Stimulated activated CD4-positive, alpha-beta T cell treated with anti-CD3 and anti-CD28 coated beads, Interleukin-1b, Interleukin-23, amount 100 ng/mL, for 1 hour (primary cell): ENCODE results near the gene BICRAL.
"Not testable (repeated sequence)": the region's sequence is repeated elsewhere in the genome, so short reads cannot be mapped to it uniquely, and the experiment has no call there.

Experiments used
- DNase-seq, 2 donors: peaks; one replicate each; pipeline ENCODE4 v3.0.0-alpha.2; 2020; ENCODE audit warnings: low read depth in 2 of 2

Gene BICRAL

DNA sequence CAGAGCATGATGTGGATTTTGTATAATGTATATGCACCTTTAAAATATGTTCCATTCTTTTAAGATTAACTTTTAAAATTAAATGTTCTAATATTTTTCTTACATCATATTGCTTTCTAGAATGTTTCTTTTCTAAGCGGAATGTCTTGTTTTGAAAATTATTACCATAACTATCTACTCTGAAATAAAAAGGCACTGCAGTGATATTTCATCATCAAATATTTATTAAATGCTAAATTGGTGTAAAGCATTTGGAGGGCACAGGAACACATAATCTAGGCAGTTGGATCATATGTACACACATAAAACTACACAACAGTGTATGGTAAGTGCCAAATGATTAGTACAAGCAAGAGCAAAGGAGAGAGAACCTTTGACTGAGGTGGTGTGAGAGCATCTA, 13.8 kb downstream of the BICRAL start:
- no peak for DNase-seq

DNA sequence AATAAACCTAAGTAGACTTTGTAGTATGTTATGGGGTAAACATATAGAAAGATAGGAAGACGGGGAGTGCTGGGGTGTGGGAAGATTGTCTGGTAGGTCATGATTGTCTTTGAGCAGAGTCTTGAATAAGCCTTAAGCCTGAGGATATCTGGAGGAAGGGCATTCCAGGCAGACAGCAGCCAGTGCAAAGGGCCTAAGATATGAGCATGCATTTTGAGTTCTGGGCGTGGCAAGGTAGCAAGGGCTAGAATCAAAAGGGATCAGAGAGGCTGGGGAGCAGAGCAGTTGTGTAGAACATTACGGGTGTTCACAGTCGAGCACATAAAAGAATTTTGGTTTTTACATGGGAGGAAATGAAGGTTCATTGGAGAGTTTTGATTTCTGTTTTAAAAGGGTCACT, 14.3 kb downstream of the BICRAL start:
- DNase-seq, result no peak

DNA sequence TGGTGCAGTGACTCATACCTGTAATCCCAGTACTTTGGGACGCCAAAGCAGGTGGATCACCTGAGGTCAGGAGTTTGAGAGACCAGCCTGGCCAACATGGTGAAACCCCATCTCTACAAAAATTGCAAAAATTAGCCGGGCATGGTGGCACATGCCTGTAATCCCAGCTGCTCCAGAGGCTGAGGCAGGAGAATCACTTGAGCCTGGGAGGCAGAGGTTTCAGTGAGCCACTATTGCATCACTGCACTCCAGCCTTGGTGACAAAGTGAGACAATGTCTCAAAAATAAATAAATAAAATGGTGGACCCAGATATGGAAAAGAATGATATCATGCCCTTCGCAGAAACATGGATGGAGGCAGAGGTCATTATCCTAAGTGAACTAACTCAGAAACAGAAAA, 15.8 kb downstream of the BICRAL start:
- DNase-seq, result not testable (repeated sequence)

DNA sequence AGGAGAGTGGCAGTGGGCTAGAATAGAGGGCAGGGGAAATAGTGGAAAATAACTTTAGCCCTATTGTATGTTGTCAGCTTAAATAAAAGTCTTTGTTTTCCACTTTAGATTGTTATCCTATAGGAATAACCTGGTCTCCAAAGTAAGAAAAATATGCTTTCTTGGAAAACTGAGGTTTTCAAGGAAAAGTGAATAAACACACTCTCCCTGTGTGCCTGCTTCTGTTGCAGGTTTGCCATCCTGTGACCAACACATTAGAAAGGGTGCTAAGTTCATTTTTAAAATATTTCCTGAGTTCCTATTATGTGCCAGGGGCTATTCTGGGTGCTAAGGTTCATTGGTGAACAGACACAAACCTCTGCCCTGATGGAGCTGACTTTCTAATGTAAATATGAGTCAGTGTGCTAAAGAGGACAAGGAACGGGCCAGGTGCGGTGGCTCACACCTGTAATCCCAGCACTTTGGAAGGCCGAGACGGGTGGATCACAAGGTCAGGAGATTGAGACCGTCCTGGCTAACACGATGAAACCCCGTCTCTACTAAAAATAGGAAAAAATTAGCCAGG, 23.5 kb downstream of the BICRAL start:
- DNase-seq, result no peak

DNA sequence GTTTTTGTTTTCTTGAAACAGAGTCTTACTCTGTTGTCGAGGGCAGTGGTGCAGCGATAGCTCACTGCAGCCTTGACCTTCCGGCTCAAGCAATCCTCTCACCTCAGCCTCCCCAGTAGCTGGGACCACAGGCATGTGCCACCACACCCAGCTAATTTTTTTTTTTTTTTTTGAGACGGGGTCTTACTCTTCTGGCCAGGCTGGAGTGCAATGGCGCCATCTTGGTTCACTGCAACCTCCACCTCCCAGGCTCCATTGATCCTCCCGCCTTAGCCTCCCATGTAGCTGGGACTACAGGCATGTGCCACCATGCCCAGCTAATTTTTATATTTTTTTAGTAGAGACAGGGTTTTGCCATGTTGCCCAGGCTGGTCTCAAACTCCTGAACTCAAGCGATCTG, 24.5 kb downstream of the BICRAL start:
- not testable (repeated sequence) for DNase-seq

DNA sequence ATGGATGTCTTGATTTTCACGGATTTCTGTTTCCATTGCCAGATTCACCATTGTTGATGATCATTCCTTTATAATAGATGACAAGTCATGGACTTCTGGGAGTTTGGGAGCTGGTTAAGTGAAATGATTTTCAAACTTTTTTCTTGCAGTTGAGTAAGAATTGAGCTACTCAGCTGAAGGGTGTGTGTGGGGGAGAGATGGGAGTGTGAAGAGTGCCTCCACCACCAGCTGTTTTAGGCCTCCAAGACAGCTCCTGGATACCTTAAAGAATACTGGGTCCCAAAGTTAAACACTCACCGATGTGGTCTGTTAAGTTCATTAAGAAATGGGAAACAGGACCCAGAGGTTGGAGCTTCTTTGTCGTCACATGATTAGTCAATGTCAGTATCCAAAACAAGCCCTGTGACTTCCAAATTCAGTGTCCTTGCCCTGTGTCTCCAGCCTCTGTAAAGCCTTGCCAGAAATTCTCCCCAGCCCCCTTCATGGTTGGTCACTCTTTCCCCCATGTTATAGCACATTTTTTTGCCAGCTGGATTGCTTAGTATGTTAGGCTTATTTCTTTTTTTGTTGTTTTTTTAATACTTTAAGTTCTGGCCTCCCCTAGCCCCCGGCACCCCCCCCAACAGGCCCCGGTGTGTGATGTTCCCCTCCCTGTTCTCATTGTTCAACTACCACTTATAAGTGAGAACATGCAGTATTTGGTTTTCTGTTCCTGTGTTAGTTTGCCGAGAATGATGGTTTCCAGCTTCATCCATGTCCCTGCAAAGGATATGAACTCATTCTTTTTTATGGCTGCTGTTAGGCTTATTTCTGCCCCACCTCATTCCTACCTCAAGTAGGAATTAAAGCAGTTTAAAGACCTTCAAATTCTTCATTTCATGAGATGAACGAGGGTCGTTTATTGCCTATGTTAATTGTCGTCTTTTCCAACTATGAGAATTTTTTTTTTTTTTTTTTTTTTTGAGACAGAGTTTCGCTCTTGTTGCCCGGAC, 26.9 kb downstream of the BICRAL start:
- DNase-seq, result no peak

DNA sequence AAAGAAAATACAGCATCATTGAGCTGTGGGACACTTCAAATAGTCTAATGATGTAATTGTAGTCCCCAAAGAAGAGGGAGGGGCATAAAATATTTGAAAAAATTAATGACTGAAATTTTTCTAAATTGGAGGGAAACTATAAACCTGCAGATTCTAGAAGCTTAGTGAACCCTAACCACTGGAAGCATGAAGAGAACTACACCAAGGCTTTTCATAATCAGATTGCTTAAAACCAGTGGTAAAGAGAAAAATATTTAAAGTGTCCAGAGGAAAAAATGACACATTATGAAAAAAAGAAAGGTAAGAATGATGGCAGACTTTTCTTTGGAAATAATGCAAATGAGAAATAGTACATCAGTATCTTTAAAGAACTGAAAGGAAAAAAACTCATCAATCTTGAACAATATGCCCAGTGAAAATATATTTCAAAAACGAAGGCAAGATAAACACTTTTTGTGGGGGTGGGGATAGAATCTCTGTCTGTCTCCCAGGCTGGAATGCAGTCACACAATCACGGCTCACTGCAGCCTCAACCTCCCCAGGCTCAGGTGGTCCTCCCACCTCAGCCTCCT, 31.3 kb downstream of the BICRAL start:
- no peak for DNase-seq

DNA sequence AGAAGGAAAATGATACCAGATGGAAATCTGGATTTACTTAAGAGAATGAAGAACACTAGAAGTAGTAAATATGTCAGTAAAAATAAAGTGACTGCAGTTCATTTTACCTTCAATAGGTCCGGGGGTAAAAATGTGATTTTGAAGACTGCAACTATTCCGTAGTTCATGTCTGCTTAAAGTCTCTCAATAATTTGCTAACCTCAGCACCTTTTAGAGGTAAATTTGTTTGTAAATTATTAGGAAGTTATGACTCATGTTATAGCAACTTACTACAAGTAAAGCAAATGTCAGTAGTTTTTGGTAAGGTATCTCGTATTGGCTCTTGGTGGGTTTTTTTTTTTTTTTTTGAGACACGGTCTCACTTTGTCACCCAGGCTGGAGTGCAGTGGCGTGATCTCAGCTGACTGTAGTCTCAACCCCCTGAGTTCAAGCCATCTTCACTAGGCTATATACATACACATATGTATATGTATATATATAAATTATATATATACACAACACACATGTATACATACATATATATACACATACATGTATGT, 32.1 kb downstream of the BICRAL start:
- no peak for DNase-seq

DNA sequence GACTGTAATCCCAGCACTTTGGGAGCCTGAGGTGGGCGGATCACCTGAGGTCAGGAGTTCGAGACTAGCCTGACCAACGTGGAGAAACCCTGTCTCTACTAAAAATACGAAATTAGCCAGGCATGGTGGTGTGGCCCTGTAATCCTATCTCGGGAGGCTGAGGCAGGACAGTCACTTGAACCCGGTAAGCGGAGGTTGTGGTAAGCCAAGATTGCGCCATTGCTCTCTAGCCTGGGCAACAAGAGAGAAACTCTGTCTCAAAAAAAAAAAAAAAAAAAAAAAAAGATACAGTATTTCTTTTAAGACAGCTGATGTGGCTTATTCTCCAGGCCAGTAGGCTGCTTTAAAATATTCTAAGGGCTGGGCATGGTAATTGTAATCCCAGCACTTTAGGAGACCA, 33.9 kb downstream of the BICRAL start:
- DNase-seq, result not testable (repeated sequence)

DNA sequence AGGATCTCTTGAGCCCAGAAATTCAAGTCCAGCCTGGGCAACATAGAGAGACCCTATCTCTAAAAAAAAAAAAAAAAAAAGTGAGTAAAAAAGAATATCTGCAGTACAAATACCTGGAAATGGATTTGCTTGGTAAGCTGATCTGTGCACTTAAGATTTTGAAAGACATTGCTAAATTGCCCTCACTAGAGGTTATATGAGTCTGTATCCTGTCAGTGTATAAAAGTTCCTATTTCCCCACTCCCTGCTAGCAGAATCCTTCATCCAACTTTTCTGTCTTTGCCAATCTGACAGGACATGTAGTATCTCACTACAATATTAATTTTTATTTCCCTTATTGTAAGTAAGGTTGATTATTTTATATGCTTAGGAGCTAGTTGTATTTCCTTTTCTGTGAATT, 36.1 kb downstream of the BICRAL start:
- no peak for DNase-seq

DNA sequence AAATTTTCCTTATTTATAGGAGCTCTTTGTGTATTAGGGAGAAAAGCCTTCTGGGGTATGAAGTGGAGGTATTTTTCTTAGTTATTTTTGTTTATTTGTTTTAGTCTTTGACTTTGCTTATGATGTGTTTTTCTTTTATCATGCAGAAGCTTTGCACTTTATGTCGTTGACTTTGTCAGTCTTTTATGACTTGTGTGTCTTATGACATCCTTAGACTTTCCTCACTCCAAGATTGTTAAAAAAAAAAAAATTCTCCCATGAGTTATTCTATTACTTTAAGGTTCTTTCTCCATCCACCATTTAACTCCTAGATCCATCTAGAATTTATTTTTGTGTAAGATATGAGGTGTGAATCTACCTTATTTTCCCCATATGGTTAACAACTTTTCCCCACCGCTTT, 36.6 kb downstream of the BICRAL start:
- DNase-seq, result no peak

DNA sequence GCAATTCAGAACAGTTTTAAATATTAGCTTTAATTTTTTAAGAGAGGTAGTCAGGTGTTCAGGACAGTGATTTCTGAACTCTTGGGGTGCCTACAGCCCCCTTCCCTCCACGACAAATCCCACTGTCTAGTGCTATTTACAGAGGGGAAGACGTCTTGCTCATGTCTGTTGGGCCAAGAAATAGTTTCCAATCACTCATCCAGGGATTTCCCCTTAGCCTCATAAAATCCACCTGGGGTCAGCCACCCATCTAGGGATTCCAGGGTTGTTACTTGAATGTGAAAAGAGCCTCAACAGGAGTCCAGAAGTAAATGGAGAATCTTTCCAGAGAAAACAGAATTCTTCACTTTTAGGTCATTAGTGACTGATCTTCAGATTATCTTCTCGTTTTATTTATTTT, 37.0 kb downstream of the BICRAL start:
- no peak for DNase-seq

DNA sequence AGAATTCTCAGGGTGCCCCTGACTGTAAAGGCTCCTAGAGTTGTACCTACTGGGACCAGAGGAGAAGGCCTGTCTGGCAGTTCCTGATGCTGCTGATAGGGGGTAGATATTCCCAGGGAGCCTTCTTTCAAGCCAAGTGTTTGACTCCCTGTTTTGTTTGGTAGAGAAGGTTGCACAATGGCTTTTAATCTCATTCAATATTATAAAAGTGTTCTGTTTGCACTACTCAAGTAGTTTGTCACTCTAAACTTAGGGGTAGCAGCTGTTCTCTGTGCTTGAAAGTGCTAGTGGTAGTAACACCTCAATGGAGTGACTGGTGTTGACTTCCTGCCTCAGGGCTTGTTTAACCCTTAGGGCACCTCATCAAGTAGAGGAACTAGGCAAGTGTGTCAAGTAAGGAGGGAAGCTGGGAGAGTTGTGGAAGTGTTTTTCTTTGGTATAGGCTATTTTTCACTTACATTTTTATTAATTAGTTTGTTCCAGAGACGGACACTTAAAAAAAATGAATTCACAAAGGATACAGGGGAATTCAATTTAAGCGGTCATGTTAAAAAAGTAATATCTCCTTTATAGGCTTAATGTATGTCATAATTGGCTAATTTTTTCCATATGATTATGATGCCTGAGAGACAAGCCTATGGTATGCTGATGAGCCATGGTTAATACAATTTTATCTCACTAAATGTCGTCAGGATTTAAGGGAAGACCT, 38.1 kb downstream of the BICRAL start:
- no peak for DNase-seq

DNA sequence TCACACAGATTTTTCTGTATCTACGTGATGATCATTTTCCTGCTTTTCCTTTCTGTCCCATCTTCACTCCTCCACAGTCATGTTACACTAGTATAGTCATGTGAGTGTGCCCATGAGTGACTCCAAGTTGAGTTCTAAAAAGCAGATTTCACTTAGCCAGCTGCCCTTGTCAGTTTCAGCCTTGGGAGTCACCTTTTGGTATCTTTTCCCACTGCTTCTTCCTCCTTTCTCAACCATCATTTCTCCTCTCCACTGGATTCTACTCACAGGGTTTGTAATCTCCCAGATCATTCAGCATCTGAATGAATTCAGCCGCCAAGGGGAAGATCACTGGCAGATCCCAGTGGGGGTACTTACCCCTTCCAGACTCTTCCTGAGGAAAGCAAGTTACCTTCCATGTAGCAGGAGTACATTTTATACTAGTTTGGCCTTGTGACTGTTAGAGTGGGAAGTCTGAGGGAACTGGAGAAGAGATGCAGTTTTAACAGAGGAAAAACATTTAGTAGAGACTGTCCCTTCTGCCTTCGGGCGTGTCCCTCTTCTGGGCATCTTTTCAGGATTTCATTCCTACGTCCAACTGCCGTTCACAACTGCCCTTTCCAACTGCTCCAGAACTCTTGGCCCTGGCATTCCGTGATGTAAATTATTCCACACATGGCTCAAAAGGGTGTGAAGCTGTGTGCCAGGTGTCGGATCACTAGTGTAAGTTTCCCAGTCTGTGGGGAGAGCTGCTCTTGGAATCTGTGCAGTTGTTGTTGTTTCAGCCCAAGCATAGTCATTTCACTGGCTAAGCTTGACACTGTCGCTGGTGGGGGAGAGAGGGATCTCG, 38.9 kb downstream of the BICRAL start:
- DNase-seq, result no peak

DNA sequence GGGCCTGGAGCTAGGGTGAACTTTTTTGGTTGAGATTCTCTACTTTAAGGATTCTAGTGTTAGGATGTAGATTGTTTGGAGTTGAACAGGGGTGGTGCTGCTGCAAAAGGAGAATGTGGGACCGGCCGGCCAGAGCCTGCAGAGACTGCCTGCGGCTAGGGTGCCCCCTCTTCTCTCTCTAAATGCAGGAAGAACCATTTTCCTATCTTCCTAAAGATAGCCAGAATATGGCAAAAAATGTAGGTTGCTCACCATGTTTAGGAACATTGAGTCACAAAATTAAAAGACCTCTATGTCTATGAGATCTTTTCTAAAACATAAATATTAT, 39.5 kb downstream of the BICRAL start:
- DNase-seq, result no peak

DNA sequence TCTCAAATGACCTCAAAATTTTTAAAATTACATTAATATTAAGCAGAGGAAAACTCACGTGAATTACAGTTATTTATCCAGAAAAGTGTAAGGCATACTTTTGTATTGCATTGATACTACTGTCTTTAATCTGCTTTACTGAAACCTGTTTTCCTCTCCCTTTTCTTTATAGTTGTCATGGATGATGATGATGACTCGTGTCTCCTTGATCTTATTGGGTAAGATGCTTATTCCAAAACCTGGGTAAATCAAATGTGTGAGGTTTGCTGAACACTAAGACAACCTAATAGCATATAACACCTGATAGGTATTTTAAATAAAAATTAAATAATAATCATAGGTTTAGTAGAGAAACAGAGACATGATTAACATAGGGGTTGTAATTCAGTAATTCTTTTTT, 40.0 kb downstream of the BICRAL start:
- DNase-seq, result no peak

DNA sequence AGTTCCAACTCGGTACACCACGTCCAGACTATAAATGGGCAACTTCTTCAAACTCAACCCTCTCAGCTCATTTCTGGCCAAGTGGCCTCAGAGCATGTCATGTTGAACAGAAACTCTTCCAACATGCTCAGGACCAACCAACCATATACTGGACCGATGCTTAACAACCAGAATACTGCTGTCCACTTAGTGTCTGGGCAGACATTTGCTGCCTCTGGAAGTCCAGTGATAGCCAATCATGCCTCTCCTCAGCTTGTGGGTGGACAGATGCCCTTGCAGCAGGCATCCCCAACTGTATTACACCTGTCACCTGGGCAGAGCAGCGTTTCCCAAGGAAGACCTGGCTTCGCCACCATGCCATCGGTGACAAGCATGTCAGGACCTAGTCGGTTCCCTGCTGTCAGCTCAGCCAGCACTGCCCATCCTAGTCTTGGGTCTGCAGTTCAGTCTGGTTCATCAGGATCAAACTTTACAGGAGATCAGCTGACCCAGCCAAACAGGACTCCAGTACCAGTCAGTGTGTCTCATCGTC, 47.8 kb downstream of the BICRAL start:
- no peak for DNase-seq

DNA sequence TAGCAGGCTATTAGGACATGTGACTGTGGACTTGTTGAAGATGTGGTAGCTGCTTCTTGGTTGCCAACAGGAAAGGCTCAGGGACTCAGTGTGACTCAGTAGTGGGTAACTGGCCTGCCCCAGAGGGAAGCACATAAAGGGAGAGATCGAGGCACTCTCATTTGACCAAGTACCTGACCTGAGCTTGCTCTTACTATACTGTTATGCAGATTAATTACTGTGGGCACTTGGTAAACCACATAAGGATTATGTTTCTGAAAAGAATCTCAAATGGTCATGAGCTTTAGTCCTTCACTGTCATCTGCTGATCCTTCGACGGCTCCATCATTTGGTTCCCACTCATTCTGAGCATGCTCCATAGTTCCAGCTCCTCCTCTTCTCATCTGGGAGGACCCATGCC, 49.4 kb downstream of the BICRAL start:
- no peak for DNase-seq

DNA sequence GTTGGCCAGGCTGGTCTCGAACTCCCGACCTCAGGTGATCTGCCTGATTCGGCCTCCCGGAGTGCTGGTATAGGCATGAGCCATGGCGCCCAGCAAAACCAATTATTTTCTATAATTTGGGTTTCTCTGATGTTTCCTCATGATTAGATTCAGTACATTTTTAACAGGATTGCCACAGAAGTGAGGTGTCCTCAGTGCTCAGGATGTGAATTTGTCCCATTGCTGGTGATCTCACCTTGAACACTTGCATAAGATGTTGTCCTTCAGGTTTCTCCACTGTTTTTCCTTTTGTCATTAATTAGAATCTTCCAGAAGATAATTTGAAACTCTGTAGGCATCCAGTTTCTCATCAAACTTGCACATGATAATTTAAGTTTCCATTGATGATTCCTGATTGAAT, 52.2 kb downstream of the BICRAL start:
- DNase-seq, result no peak

DNA sequence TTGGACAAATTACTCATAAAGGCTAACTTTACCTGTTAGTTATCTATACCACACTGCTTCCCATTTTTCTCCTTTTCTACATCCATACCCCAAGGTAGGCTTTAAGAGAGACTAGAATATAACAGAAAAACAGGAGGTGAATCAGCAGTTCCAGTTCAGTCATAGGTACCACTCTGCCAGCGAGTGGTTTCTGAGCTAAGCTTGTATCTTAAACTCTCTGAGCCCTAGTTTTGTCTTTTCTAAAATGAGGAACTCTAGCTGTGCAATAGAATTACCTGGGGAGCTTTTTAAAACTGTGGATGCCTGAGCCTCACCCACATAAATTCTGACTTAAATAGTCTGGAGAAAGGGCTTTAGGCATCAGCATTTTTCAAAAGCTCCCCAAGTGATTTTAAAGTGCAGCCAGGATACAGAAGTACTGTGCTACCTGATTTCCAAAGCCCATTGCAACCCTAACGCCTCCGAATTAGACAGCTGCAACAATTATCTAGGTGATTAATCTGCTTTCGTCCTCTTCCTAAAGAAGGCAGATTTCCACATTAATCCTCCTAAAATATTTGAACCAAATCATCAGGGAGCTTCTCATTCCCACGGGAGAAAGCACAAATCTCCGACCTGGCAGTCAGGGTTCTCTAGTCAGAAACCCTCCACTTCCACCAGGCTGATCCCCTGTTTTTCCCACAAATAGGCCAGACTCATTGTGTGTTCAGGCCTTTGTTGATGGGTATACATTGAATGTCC, 60.2 kb downstream of the BICRAL start:
- DNase-seq, result no peak
